HUES48 (cell line): ENCODE data around the gene SRCIN1.
"Not testable (repeated sequence)": the region's sequence is repeated elsewhere in the genome, so short reads cannot be mapped to it uniquely, and the experiment has no call there.

Experiments
- H3K27ac ChIP-seq: one replicate; pipeline ENCODE4 v1.7.0; 2013; ENCODE audit warnings: low read depth, low read length, inconsistent platforms
- H3K27me3 ChIP-seq: 2 replicates; pipeline ENCODE4 v1.6.1; 2013; ENCODE audit warnings: mild to moderate bottlenecking, low read length; ENCODE audit not compliant: control insufficient read depth, insufficient read depth
- H3K36me3 ChIP-seq: 2 replicates; pipeline ENCODE4 v1.6.1; 2013; ENCODE audit warnings: low read length; ENCODE audit not compliant: control insufficient read depth, insufficient read depth
- H3K4me1 ChIP-seq: 2 replicates; pipeline ENCODE4 v1.6.1; 2013; ENCODE audit warnings: mild to moderate bottlenecking, low read length; ENCODE audit not compliant: control insufficient read depth, insufficient read depth
- H3K4me3 ChIP-seq: 2 replicates; pipeline ENCODE4 v1.5.1; 2013; ENCODE audit warnings: mild to moderate bottlenecking, low read depth, low read length
- H3K9ac ChIP-seq: 2 replicates; pipeline ENCODE4 v1.6.1; 2013; ENCODE audit warnings: mild to moderate bottlenecking, low read depth, low read length, moderate library complexity
- H3K9me3 ChIP-seq: 2 replicates; pipeline ENCODE4 v1.6.1; 2013; ENCODE audit warnings: low read length; ENCODE audit not compliant: control insufficient read depth, insufficient read depth

SRCIN1 gene

GRCh38 chr17:38501718-38502117 lies 104.0 kb downstream of the SRCIN1 start:
- H3K9me3 ChIP-seq, H3K4me1 ChIP-seq, H3K4me3 ChIP-seq, H3K27ac ChIP-seq, H3K9ac ChIP-seq, H3K27me3 ChIP-seq: not testable (repeated sequence)
- peaks cover 32% of the 10 kb centered on the region for H3K36me3 ChIP-seq

GRCh38 chr17:38499230-38499629 lies 106.5 kb downstream of the SRCIN1 start:
- not testable (repeated sequence) for H3K27ac ChIP-seq, H3K9me3 ChIP-seq, H3K4me3 ChIP-seq, H3K4me1 ChIP-seq, H3K9ac ChIP-seq, H3K27me3 ChIP-seq
- H3K36me3 ChIP-seq: peaks cover 21% of the 10 kb centered on the region

GRCh38 chr17:38498353-38498752 lies 107.4 kb downstream of the SRCIN1 start:
- Histone ChIP-seq H3K27me3 (no peaks in the 10 kb centered on the region), H3K9me3 (no peaks in the 10 kb centered on the region), H3K4me1 (no peaks in the 10 kb centered on the region), H3K27ac (no peak overlapping the region), H3K4me3 (no peak overlapping the region), H3K9ac (no peak overlapping the region), H3K36me3 (peaks cover 24% of the 10 kb centered on the region)

- H3K36me3 ChIP-seq: peaks cover 22% of the 10 kb centered on the region
- H3K4me3 ChIP-seq, H3K9ac ChIP-seq, H3K27me3 ChIP-seq, H3K4me1 ChIP-seq, H3K27ac ChIP-seq, H3K9me3 ChIP-seq: not testable (repeated sequence)
Measured at GRCh38 chr17:38497656-38498055, 108.1 kb downstream of the SRCIN1 start.

GRCh38 chr17:38494152-38494551 lies 111.6 kb downstream of the SRCIN1 start:
- H3K36me3 ChIP-seq: peaks cover 34% of the 10 kb centered on the region
- not testable (repeated sequence) for H3K9ac ChIP-seq

GRCh38 chr17:38492067-38493040 lies 113.4 kb downstream of the SRCIN1 start:
- peaks cover 31% of the 10 kb centered on the region for H3K36me3 ChIP-seq
- H3K4me3 ChIP-seq, H3K27me3 ChIP-seq, H3K4me1 ChIP-seq, H3K9me3 ChIP-seq, H3K27ac ChIP-seq, H3K9ac ChIP-seq: not testable (repeated sequence)

More at GRCh38 chr17:38494152-38494551, 111.6 kb downstream of the SRCIN1 start:
- H3K27me3 ChIP-seq, H3K4me3 ChIP-seq, H3K4me1 ChIP-seq, H3K9me3 ChIP-seq, H3K27ac ChIP-seq: not testable (repeated sequence)

GRCh38 chr17:38491346-38492066 lies 114.2 kb downstream of the SRCIN1 start:
- H3K9ac ChIP-seq, H3K9me3 ChIP-seq, H3K4me1 ChIP-seq, H3K4me3 ChIP-seq, H3K27me3 ChIP-seq, H3K27ac ChIP-seq: not testable (repeated sequence)
- peaks cover 34% of the 10 kb centered on the region for H3K36me3 ChIP-seq

GRCh38 chr17:38489774-38490173 lies 116.0 kb downstream of the SRCIN1 start:
- not testable (repeated sequence) for H3K9me3 ChIP-seq, H3K27me3 ChIP-seq, H3K4me3 ChIP-seq, H3K9ac ChIP-seq, H3K27ac ChIP-seq, H3K4me1 ChIP-seq
- peaks cover 38% of the 10 kb centered on the region for H3K36me3 ChIP-seq

GRCh38 chr17:38485681-38486298 lies 120.0 kb downstream of the SRCIN1 start:
- not testable (repeated sequence) for H3K27me3 ChIP-seq, H3K4me3 ChIP-seq, H3K4me1 ChIP-seq

GRCh38 chr17:38485146-38485468 lies 120.6 kb downstream of the SRCIN1 start:
- Histone ChIP-seq H3K9me3 (no peaks in the 10 kb centered on the region), H3K4me3 (no peak overlapping the region), H3K4me1 (no peaks in the 10 kb centered on the region), H3K36me3 (peaks cover 33% of the 10 kb centered on the region), H3K27me3 (no peaks in the 10 kb centered on the region), H3K27ac (no peak overlapping the region), H3K9ac (no peak overlapping the region)

More at GRCh38 chr17:38485681-38486298, 120.0 kb downstream of the SRCIN1 start:
- not testable (repeated sequence) for H3K9ac ChIP-seq, H3K27ac ChIP-seq, H3K9me3 ChIP-seq
- H3K36me3 ChIP-seq: peaks cover 34% of the 10 kb centered on the region
